Stimulated activated CD8-positive, alpha-beta memory T cell treated with anti-CD3 and anti-CD28 coated beads, Interleukin-4, amount 100 ng/mL, for 24 hours (primary cell): ENCODE measurements around the gene RAB8B.
A peak's percentile ranks its signal among the peaks of the same experiment; 100 is the strongest.

Source experiments
- DNase-seq: peaks from one replicate; pipeline ENCODE4 v3.0.0-alpha.2; 2020; ENCODE audit warnings: low read depth

The RAB8B gene

DNA sequence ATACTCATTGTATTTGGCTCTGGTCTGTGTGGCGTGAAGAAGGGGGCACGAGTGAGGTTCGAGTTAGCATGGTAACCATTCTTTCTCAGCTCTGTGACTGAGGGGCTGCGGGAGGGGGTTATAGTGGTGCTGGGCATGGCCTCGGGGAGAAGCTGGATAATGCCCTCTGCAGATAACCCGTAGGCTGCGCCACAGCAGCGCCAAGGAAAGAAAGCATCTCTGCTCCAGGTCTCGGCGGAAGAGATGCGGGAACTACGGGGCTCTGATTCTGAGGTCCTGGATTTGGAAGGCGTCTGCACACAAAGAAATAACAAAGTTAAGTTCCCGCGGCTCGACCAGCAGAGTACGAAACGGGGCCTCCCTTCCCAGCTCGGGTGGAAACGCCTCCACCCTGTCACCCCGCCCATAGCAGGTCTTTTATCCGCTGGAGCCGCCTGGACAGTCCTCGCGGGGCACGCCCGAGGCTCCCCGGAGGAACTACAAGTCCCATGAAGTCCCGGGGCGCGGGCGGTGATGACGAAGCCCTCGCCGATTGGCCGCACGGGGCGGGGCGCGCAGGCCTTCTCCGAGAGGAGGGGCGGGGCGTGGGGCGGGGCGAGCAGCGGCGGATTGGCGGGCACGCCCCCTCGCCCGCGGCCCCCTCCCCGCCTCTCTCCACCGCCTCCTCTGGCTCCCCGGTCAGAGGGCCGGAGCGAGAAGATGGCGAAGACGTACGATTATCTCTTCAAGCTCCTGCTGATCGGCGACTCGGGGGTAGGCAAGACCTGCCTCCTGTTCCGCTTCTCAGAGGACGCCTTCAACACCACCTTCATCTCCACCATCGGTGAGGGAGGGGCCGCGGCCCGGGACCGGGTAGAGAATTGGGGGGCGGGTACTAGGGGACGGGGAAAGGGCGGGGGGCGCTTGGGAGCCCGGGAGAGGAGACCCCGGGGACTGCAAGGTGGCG, at the start of gene RAB8B:
Gene RAB8B, plus strand, starts transcription at position 681 of the 946 bp plus-strand sequence. Its CDS starts 19 bp downstream, at position 700.
- DNase-seq = peak; percentile 99

DNA sequence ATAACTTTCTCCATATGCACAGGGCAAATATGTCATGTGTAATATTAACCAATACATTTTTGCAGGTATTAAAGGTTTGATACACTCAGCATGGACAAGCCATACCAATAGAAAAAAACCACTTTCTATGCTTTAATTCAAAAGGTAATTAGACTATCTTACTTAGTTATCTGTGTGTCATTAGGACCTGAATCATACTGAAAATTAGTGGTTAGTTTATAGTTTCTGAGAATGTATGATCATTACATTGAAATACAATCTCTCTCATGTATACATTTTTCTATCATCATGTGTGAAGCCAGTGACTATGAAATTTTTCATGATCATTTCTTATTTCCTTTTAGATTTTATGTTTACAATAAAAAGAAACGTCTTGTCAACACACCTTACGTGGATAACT, 48.5 kb upstream of the RAB8B start:
- no peak for DNase-seq

- no peak for DNase-seq
Observed at GRCh38 chr15:63145426-63145825, 44.0 kb upstream of the RAB8B start.

GRCh38 chr15:63146684-63147083, 42.7 kb upstream of the RAB8B start:
- DNase-seq = no peak

DNA sequence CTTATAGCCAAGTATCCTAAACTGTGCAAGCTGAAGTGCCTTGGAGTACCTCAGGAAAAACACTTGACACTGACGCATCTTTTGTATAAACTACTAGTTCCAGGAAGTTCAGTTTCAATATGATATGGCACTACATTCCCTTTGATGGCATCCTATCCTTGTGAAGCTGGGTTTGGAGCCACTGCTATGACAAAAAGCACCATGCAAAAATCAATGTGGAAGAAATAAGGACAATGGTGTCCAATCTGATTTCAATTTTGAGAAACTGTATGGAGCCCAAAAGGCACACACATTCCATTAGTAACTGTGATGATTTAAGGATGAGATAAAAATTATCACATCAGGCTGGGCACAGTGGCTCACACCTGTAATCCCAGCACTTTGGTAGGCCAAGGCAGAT, 37.7 kb upstream of the RAB8B start:
- no peak for DNase-seq

GRCh38 chr15:63155486-63155885, 33.9 kb upstream of the RAB8B start:
- DNase-seq = no peak

DNA sequence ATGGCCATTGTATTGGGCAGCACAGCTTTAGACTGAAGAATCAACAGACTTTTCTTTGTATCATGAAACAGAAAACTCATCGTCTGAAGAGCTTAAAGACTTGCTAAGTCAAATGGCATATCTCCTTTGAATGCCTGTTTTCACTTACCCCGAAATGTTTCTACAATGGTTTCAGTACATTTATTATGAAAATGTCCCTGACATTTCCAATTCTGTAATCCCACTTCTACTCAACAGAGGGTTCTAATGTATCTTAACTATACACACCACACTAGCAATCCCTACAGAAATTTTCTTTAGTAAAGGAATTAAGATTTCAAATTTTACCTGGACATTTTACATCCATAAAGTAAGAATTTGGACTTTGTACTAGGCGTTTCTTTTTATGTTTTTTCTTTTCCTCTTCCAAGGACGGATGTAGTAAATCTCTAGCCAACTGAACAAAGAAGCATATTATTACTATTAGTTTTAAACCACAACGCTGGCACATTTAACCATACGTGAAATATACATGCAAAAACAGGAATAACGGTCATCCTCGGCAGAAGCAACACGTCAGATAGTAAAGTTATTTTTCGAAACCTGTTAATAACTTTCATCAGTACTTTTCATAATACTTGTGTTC, 33.2 kb upstream of the RAB8B start:
- no peak for DNase-seq

- no peak for DNase-seq
Observed at GRCh38 chr15:63156755-63157117, 32.7 kb upstream of the RAB8B start.

DNA sequence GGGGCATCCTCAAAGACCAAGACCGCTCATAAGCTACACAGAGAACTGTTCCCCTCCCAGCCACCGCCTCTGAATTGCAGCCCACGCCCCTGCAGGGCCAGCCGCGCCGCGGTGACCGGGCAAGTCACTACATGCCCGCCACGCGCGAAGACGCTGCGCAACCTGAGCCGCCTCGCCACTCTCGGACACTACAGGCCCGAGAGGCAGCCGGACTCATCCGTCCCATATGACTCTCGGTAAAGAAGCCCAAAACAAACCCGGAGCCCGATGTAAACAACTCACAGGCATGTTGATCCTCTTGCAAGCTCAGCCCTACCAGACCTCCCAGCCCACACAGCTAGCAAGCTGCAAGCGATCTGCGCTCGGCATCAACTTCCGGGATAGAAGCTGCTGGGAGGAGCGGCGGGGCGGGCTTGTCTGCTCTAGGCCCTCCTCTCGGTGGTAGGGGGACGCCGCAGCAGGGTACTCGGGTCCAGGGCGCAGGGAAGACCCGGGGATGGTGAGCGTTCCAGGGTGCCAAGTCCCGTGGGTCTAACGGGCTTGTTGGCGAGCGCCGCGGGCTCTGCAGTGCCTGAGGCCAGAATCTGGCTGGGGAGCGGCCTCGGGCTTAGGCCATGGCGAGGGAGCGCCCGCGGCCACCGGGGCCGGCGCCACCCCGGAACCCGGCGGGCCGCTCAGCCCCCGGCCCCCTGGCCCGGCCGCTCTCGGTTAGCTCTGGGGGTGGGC, 32.1 kb upstream of the RAB8B start, which contains the start of gene RPS27L:
Gene RPS27L, minus strand, starts transcription at position 360 of the 726 bp plus-strand sequence. Its CDS starts 72 bp downstream, at position 288.
- peak; percentile 81 for DNase-seq

DNA sequence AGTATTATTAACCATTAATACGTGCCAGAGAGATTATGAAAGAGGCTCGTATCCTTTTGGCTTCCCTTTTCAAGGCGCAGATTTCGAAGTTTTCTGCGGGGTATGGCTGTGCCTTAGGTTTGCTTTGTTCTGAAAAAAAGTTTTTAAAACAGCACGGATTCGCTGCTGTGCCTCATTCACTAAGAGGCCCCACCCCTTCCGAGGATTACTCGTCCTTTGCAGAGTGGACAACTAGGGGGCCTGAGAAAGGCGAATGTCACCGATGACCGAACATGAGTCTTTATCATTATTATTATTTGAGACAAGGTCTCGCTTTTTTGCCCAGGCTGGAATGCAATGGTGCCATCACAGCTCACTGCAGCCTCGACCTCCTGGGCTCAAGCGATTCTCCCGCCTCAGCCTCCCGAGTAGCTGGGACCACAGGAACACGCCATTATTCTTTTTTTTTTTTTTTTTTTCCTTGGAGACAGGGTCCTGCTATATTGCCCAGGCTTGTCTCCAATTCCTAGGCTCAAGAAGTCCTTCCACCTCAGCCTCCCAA, 31.4 kb upstream of the RAB8B start:
- DNase-seq = no peak

- no peak for DNase-seq
Observed at GRCh38 chr15:63160638-63161037, 28.8 kb upstream of the RAB8B start.

- DNase-seq = no peak
Observed at GRCh38 chr15:63163217-63163616, 26.2 kb upstream of the RAB8B start.

DNA sequence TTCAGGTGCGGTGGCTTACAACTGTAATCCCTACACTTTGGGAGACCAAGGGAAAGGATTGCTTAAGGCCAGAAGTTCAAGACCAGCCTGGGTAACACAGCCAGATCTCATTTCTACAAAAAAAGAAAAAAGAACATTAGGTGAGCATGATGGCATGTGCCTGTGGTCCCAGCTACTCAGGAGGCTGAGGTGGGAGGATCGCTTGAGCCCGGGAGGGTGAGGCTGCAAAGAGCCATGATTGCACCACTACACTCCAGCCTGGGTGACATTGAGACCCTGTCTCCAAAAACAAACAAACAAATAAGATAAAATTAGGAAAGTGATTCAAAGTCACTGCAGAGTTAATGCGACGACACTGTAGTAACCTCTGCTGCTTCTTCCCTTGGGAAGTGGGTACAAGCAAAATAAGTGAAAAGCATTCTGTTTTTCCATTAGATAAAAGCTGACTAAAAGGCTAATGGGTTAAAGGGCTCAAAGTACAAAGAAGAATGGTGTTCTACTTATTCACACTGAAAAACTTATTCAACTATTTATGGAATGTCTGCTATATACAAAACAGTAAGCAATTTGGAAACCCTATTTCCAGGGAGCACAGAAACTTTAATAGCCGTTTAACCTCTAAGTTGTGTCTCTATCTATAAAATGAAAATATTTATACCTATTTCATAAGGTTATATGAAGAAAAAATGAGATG, 24.1 kb upstream of the RAB8B start:
- DNase-seq = no peak

- DNase-seq = no peak
Observed at GRCh38 chr15:63166219-63166618, 23.2 kb upstream of the RAB8B start.

GRCh38 chr15:63169788-63170187, 19.6 kb upstream of the RAB8B start:
- DNase-seq = no peak

- DNase-seq = no peak
Observed at GRCh38 chr15:63172376-63172775, 17.0 kb upstream of the RAB8B start.

DNA sequence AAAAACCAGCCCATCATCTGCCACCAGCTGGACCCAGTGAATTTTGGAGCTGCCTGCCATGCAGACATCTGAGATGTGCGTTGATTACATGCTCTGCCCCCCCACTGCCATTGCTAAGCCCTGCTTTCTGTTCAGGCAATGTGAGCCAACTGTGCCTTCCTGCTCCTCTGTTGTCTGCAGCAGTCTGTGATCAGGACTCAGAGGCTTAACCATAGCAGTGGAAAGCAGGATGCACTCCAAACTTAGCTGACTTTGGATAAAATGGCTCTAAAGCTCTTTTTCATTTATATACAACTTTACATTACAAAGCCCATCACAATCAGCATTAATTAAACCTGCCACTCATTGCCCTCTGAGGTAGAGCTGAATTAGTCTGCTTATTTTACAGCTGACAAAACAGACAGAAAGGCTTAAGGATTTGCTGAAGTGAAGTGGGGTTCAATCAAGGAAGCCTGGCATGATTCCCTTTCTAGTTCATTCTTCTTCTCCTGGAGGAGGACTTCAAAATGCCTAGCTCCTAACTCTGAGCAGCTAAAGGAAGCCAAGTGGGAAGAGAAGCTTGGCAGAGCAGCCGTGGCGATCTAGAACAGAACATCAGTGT, 16.5 kb upstream of the RAB8B start:
- DNase-seq = no peak

DNA sequence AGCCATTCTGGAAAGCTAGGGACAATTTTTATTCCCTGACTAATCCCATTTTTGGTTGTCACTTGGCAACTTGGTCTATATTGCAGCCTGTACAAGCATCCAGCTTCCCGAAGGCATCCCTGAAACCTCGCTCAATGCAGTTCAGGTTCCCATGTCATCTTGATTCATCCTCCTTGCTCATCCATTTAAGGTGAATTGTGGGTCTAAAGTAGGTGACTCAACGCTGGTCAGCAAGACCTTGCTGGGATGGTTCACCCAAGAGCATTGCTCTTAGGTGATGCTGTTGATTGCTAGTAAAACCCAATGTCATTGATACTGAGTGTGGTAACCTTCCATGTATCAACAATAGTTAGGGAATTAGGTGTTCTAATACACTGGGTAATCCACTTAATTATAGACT, 13.1 kb upstream of the RAB8B start:
- no peak for DNase-seq

- no peak for DNase-seq
Observed at GRCh38 chr15:63178034-63178433, 11.4 kb upstream of the RAB8B start.

GRCh38 chr15:63180746-63181145, 8.7 kb upstream of the RAB8B start:
- DNase-seq = no peak

GRCh38 chr15:63181648-63182047, 7.8 kb upstream of the RAB8B start:
- DNase-seq = no peak
